ENCODE data around the gene ANO1.

ANO1 gene

GRCh38 chr11:70159627-70160570 is 81.8 kb downstream of the ANO1 start:
- TF ChIP-seq POLR2A (IDR thresholded peaks at IDR 0.05; ENCODE audit: low read depth, low read length) = no peak; the same call in 1 of the 2 replicates
- DNase-seq (ENCODE audit: insufficient read length, low spot score) (peak; percentile 98), FAIRE-seq (peak; percentile 43)

GRCh38 chr11:70161043-70161625 is 83.0 kb downstream of the ANO1 start:
- TF ChIP-seq POLR2A (IDR thresholded peaks at IDR 0.05; ENCODE audit: low read depth, low read length) = no peak
- FAIRE-seq = no peak

DNA sequence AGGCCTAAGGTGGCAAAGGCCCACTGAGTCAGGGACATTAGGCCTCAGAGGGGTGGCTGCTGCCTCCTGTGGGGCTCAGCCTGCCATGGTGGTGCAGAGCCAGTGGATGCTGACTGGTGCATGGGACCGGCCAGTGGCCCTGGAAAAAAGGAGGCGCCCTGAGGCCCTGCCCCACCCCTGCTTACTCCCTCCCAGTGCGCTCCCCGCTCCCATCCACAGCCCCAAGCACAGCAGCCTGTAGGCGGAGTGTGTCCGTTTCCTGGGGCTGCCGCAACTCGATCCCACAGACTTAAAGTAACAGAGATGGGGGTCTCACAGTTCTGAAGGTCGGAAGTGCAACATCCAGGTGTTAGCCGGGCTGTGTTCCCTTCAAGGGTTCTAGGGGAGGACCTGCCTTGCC is 86.6 kb downstream of the ANO1 start:
- no peak for TF ChIP-seq POLR2A (IDR thresholded peaks at IDR 0.05; ENCODE audit: low read depth, low read length)
- no peak for DNase-seq (ENCODE audit: insufficient read length, low spot score)
- FAIRE-seq = no peak

More at GRCh38 chr11:70161043-70161625, 83.0 kb downstream of the ANO1 start:
- DNase-seq (ENCODE audit: insufficient read length, low spot score) = no peak

DNA sequence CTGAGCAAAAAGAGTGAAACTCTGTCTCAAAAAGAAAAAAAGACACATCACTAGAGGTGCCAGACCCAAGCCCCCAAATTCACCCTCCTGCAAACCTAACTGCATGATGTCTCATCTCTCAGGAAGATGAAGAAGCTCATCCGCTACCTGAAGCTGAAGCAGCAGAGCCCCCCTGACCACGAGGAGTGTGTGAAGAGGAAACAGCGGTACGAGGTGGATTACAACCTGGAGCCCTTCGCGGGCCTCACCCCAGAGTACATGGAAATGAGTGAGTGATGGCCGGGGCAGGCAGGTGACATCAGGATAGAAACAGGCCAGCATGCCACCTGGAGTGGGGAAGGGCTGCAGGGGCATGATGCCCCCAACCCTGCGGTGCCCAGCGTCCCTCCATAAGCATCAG is 89.0 kb downstream of the ANO1 start:
- no peak for DNase-seq (ENCODE audit: insufficient read length, low spot score)
- TF ChIP-seq POLR2A (IDR thresholded peaks at IDR 0.05; ENCODE audit: low read depth, low read length) = no peak
- no peak for FAIRE-seq

DNA sequence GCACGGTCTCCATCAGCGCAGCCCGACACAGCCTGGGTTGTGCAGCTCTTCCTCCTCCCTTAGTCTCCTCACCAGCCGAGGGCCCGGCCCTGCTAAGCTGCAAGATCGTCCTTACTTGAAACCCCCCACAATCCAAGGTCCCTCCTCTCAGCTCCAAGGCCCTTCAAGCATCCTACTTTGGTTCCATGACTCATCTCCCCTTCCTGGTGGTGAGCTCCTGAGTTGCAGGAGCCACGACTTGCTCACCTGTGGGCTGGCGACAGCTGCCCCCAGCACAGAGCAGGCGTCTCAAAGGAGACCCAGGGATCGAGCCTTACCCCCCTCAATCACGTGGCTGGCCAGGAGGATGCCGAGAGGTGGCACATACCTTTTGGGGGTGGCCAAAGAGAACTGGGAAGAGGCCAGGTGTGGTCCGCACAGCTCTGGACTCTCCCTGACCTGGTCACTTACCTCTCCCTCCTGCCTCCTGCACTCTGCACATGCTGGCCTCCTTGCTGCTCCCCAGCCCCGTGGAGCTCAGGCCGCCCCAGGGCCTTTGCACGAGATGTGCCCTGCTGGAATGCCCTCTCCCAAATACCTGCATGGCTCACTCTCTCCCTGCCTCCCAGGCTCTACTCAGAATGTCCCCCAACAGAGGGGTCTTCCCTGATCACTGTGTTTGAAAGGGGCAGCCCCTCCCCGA is 89.7 kb downstream of the ANO1 start:
- FAIRE-seq = no peak
- TF ChIP-seq POLR2A (IDR thresholded peaks at IDR 0.05; ENCODE audit: low read depth, low read length) = no peak
- DNase-seq (ENCODE audit: insufficient read length, low spot score) = no peak

GRCh38 chr11:70168405-70168754 is 90.3 kb downstream of the ANO1 start:
- no peak for FAIRE-seq
- no peak for TF ChIP-seq POLR2A (IDR thresholded peaks at IDR 0.05; ENCODE audit: low read depth, low read length)
- DNase-seq (ENCODE audit: insufficient read length, low spot score) = no peak

DNA sequence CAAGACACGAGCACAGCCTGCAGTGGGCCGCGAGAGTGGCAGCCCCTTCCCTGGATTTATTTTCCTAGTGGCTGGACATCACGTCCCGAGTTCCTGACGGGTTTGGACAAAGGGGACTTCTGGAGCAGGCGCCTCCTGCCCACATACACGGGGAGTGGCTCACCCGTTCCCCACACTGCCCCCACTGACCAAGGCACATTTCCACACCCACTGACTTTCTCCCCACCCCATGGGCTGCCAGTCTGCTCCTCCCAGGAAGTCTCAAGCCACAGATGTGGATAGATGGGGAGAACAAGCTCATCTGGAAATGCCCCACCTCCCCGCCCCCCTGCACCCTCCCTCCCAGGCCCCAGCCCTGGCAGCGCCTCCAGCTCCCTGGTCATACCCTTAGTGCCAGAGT is 91.0 kb downstream of the ANO1 start:
- FAIRE-seq (no peak), DNase-seq (ENCODE audit: insufficient read length, low spot score) (no peak)
- TF ChIP-seq POLR2A (IDR thresholded peaks at IDR 0.05; ENCODE audit: low read depth, low read length) = no peak

- no peak for TF ChIP-seq POLR2A (IDR thresholded peaks at IDR 0.05; ENCODE audit: low read depth, low read length)
- DNase-seq (ENCODE audit: insufficient read length, low spot score) = no peak
- no peak for FAIRE-seq
These were observed 91.5 kb downstream of the ANO1 start for GRCh38 chr11:70169632-70170031.

- FAIRE-seq (no peak), DNase-seq (ENCODE audit: insufficient read length, low spot score) (no peak)
- TF ChIP-seq POLR2A (IDR thresholded peaks at IDR 0.05; ENCODE audit: low read depth, low read length) = no peak
These were observed 92.6 kb downstream of the ANO1 start for GRCh38 chr11:70170596-70171210.

GRCh38 chr11:70173018-70173417 is 94.9 kb downstream of the ANO1 start:
- no peak for DNase-seq (ENCODE audit: insufficient read length, low spot score)
- TF ChIP-seq POLR2A (IDR thresholded peaks at IDR 0.05; ENCODE audit: low read depth, low read length) = no peak
- FAIRE-seq = no peak

DNA sequence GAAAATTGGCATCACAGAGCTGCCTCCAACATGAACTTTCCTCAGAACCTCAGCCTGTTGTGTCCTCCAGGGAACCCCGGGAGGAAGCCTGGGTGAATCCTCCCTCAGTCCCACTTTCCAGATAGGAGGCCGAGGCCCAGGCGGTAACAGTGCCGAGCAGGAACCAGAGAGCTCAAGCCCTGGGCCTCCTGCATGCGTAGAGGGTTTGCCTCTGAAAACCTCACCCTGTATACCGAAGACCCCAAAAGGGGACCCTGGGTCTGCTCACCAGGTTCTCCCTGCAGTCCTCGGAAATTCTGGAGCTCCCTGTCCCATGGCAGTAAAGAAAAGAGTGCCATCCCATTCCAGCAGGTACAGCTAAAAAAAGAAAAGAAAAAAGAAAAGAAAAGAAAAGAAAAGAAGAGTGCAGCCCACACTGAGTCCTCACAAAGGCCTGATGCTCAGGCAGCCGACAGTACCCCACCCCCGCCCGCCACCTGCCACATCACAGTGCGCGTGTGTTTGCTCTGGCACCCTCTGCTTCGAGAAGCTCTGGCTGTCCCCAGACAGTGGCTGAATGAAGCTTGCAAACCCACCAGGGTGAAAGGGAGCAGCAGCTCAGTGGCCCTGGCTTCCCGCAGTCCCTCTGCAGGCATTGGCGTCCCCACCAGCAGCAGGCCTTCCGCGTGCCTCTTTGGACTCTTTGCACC is 96.6 kb downstream of the ANO1 start:
- DNase-seq (ENCODE audit: insufficient read length, low spot score) (no peak), FAIRE-seq (no peak)
- no peak for TF ChIP-seq POLR2A (IDR thresholded peaks at IDR 0.05; ENCODE audit: low read depth, low read length)

- FAIRE-seq (no peak), DNase-seq (ENCODE audit: insufficient read length, low spot score) (no peak)
- TF ChIP-seq POLR2A (IDR thresholded peaks at IDR 0.05; ENCODE audit: low read depth, low read length) = no peak
These were observed 97.2 kb downstream of the ANO1 start for GRCh38 chr11:70175236-70175698.

- DNase-seq (ENCODE audit: insufficient read length, low spot score) (peak; percentile 88), FAIRE-seq (no peak)
- TF ChIP-seq POLR2A (IDR thresholded peaks at IDR 0.05; ENCODE audit: low read depth, low read length) = no peak
These were observed 99.0 kb downstream of the ANO1 start for GRCh38 chr11:70176940-70177689.
